Measurements from ENCODE around the gene CC2D2A. TPM values are rescaled to one million over a fixed set of nuclear protein-coding genes. Genes with fewer than 3 reads are reported as not detected.

CC2D2A gene
- total and polyA plus RNA-seq, 9 of the 15 experiments (the other 6 are each of a cell fraction or from before 2014, with no cell fraction given): 0.36 to 2.5 (median 1.6) TPM

DNA sequence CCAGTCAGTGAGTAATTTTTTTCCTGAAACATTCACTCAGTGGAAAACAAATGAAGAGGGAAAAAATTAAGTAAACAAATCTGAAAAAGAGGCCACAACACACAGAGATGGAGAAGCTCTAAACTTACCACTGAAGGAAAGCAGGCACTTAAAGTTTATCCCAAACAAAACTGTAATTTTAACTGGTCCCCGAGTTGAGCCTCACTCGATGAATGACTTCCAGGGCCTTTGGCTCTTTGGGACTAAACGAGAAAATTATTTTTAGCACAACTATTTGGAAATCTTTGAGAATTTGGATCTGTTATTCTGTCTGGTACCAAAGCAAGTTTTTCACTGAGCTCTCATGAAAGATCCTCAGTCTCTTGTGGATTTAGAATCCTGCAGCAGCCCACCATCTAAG is 42.0 kb upstream of the CC2D2A start, which contains the start of gene C1QTNF7:
Gene C1QTNF7 (plus strand): TSS at position 333 of the 400 bp plus-strand sequence. CDS start 7,711 bp downstream, outside the sequence.
- H3K9me3 ChIP-seq (replicated peaks; ENCODE audit: control insufficient read depth, insufficient read depth, low read depth, low read length): no peaks in the 10 kb centered on the region
- 0% methylated on average over 3 of the region's 3 CpGs for WGBS (ENCODE audit: insufficient coverage, low coverage, missing lambda C conversion rate)
- no peak within 1 kb of the TSS for H3K4me2 ChIP-seq (ENCODE audit: insufficient read depth, low read length)
- H2AFZ ChIP-seq (ENCODE audit: low read depth, low read length): no peak within 1 kb of the TSS
- H3K9ac ChIP-seq (ENCODE audit: insufficient read depth in 1 of 2, low read depth in 2 of 2, low read length in 2 of 2): no peak within 1 kb of the TSS
- FAIRE-seq (no peak), ATAC-seq (no peak), DNase-seq (ENCODE audit: extremely low read depth in 1 of 4, low spot score in 3 of 4) (no peak)
- no peak within 1 kb of the TSS for H3K27ac ChIP-seq (ENCODE audit: extremely low read depth, low read depth, low read length)
- no peaks in the 10 kb centered on the region for H3K4me1 ChIP-seq (replicated peaks in 1 of 2; ENCODE audit: control insufficient read depth in 2 of 2, insufficient read depth in 2 of 2, low read length in 2 of 2)
- no peaks in the 10 kb centered on the region for H3K9me1 ChIP-seq (ENCODE audit: control insufficient read depth, insufficient read depth, low read length)
- H4K20me1 ChIP-seq (replicated peaks; ENCODE audit: control insufficient read depth, insufficient read depth, low read length): no peaks in the 10 kb centered on the region
- POLR2A ChIA-PET: no interaction called here
- no peak for TF ChIP-seq GTF2A2 (tag; IDR thresholded peaks at IDR 0.05)
- no peak for TF ChIP-seq ZNF146 (CRISPR knock-in tag; IDR thresholded peaks at IDR 0.05; ENCODE audit: unreplicated experiment)
- TF ChIP-seq TAF7 (tag; IDR thresholded peaks at IDR 0.05): no peak
- no peak for TF ChIP-seq FOXM1 (IDR thresholded peaks at IDR 0.05; ENCODE audit: low read depth)
- TF ChIP-seq FOXM1 (CRISPR knock-in tag; IDR thresholded peaks at IDR 0.05; ENCODE audit: low read depth): no peak
- no peak for TF ChIP-seq ASH1L (IDR thresholded peaks at IDR 0.05; ENCODE audit: borderline replicate concordance, low read depth, partially characterized antibody)
- no peak for TF ChIP-seq FOXP1 (CRISPR knock-in tag; IDR thresholded peaks at IDR 0.05)
- TF ChIP-seq NUFIP1 (IDR thresholded peaks at IDR 0.05; ENCODE audit: partially characterized antibody): no peak
- TF ChIP-seq ZNF398 (CRISPR knock-in tag; IDR thresholded peaks at IDR 0.05): no peak
- TF ChIP-seq NFIX (CRISPR knock-in tag; IDR thresholded peaks at IDR 0.05; ENCODE audit: low read depth): no peak
- no peak for TF ChIP-seq ELF4 (CRISPR knock-in tag; IDR thresholded peaks at IDR 0.05)
- H3K4me3 ChIP-seq: no peak within 1 kb of the TSS
- intact Hi-C loops (cut with micrococcal nuclease) (no loop called here), in situ Hi-C loops (cut with MboI) (no loop called here)
- CTCF ChIA-PET (ENCODE audit: low intra/inter-chr PET ratio): no interaction called here
- H3K27me3 ChIP-seq (ENCODE audit: control insufficient read depth in 2 of 2, insufficient read depth in 2 of 2, low read length in 2 of 2): no peaks in the 10 kb centered on the region
- no peaks in the 10 kb centered on the region for H3K36me3 ChIP-seq (ENCODE audit: control insufficient read depth, insufficient read depth, low read length)
- H3K79me2 ChIP-seq (ENCODE audit: control insufficient read depth, insufficient read depth, low read length): no peaks in the 10 kb centered on the region
- BruUV-seq (replicated peaks): no TSS peak

Measured in K562 (cell line).